ENCODE results near the gene FOLR2.
"Not testable (repeated sequence)": the region's sequence is repeated elsewhere in the genome, so short reads cannot be mapped to it uniquely, and the experiment has no call there.

- TF ChIP-seq, protein P1, sequence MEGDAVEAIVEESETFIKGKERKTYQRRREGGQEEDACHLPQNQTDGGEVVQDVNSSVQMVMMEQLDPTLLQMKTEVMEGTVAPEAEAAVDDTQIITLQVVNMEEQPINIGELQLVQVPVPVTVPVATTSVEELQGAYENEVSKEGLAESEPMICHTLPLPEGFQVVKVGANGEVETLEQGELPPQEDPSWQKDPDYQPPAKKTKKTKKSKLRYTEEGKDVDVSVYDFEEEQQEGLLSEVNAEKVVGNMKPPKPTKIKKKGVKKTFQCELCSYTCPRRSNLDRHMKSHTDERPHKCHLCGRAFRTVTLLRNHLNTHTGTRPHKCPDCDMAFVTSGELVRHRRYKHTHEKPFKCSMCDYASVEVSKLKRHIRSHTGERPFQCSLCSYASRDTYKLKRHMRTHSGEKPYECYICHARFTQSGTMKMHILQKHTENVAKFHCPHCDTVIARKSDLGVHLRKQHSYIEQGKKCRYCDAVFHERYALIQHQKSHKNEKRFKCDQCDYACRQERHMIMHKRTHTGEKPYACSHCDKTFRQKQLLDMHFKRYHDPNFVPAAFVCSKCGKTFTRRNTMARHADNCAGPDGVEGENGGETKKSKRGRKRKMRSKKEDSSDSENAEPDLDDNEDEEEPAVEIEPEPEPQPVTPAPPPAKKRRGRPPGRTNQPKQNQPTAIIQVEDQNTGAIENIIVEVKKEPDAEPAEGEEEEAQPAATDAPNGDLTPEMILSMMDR (IDR thresholded peaks at IDR 0.05) = not testable (repeated sequence)
- not testable (repeated sequence) for TF ChIP-seq POLR2A (IDR thresholded peaks at IDR 0.05)
Measured at GRCh38 chr11:72181553-72181958, 35.0 kb upstream of the FOLR2 start.
